Adipocyte (in vitro differentiated cells): ENCODE data around the gene STIM1.

Experiments used
- DNase-seq: peaks from one replicate; pipeline ENCODE4 v3.0.0-alpha.2; 2015; ENCODE audit warnings: low read depth
- H3K27me3 ChIP-seq: replicated peaks from 2 replicates; pipeline ENCODE4 v1.7.0; 2013; ENCODE audit warnings: mild to moderate bottlenecking, low read length, moderate library complexity; ENCODE audit not compliant: control insufficient read depth, insufficient read depth
- H3K36me3 ChIP-seq: 2 replicates; pipeline ENCODE4 v1.7.0; 2013; ENCODE audit warnings: low read length, mild to moderate bottlenecking, moderate library complexity; ENCODE audit not compliant: control insufficient read depth, insufficient read depth, severe bottlenecking
- H3K4me1 ChIP-seq: 2 replicates; pipeline ENCODE4 v1.7.0; 2013; ENCODE audit warnings: mild to moderate bottlenecking, low read length, moderate library complexity; ENCODE audit not compliant: control insufficient read depth, insufficient read depth
- H3K4me3 ChIP-seq: 2 replicates; pipeline ENCODE4 v1.7.0; 2013; ENCODE audit warnings: mild to moderate bottlenecking, low read length, moderate library complexity
- H3K9ac ChIP-seq: 2 replicates; pipeline ENCODE4 v1.7.0; 2013; ENCODE audit warnings: mild to moderate bottlenecking, low read length, moderate library complexity
- H3K9me3 ChIP-seq: 2 replicates; pipeline ENCODE4 v1.7.0; 2013; ENCODE audit warnings: mild to moderate bottlenecking, low read length, moderate library complexity; ENCODE audit not compliant: control insufficient read depth

STIM1 gene

GRCh38 chr11:3840870-3841425 is 14.5 kb upstream of the STIM1 start, which contains the start of gene RHOG:
TSS of gene RHOG (minus strand) at chr11:3840959. CDS start at chr11:3828138, 12,821 bp downstream.
- Histone ChIP-seq H3K4me3 (peak within 1 kb of the TSS; percentile 88), H3K9ac (peak within 1 kb of the TSS; percentile 91), H3K27me3 (no peaks in the 10 kb centered on the region), H3K9me3 (no peaks in the 10 kb centered on the region), H3K36me3 (no peaks in the 10 kb centered on the region), H3K4me1 (peaks cover 34% of the 10 kb centered on the region)
- DNase-seq = peak; percentile 88

DNA sequence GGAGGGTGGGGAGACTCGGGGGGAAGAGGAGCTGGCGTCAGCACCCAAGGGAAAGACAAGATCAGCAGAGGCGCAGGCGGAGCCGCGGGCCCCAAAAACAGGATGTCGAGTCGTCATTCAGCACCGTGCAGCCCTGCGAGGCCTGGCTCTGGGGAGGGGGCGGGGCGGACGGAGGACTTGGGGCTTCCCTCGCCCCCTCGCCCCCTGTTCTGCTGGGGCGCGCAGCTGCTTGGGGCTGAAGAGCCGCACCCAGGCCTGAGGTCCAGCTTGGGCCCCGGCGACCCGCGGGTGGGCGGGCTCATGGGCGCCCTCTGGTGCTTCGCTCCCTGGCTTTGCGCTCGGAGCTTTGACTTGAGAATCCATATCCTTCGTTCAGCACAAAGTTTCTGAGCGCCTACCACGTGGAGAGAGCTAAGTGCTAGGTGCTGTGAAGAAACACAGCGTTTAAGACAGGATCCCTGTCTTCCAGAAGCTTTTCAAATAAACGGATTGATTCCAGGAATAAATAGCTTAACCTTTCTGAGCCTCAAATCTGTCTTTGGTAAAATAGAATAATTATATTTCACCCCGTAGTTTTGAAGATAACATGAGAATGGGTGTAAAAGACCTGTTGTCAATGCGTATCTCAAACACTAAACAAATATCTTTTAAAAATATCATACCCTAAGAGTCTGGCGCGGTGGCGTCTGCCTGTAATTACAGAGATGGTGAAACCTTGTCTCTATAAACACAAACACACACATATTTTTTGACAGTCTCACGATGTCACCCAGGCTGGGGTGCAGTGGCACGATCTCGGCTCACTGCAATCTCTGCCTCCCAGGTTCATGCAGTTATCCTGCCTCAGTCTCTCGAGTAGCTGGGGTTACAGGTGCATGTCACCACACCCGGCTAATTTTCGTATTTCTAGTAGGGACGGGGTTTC is 13.8 kb upstream of the STIM1 start:
- peak; percentile 95 for DNase-seq
- peak overlapping the region; percentile 78 for H3K9ac ChIP-seq
- no peaks in the 10 kb centered on the region for H3K27me3 ChIP-seq
- no peaks in the 10 kb centered on the region for H3K9me3 ChIP-seq
- no peaks in the 10 kb centered on the region for H3K36me3 ChIP-seq
- peaks cover 34% of the 10 kb centered on the region for H3K4me1 ChIP-seq
- peak overlapping the region; percentile 70 for H3K4me3 ChIP-seq

- Histone ChIP-seq H3K27me3 (no peaks in the 10 kb centered on the region), H3K4me1 (peaks cover 23% of the 10 kb centered on the region), H3K9ac (no peak overlapping the region), H3K9me3 (no peaks in the 10 kb centered on the region), H3K4me3 (no peak overlapping the region), H3K36me3 (no peaks in the 10 kb centered on the region)
- DNase-seq = no peak
These were observed 12.1 kb upstream of the STIM1 start for GRCh38 chr11:3843326-3843725.

- no peak for DNase-seq
- no peaks in the 10 kb centered on the region for H3K27me3 ChIP-seq
- no peak overlapping the region for H3K9ac ChIP-seq
- H3K4me3 ChIP-seq = no peak overlapping the region
- no peaks in the 10 kb centered on the region for H3K9me3 ChIP-seq
- peaks cover 11% of the 10 kb centered on the region for H3K4me1 ChIP-seq
- H3K36me3 ChIP-seq = no peaks in the 10 kb centered on the region
These were observed 10.2 kb upstream of the STIM1 start for GRCh38 chr11:3845246-3845645.

DNA sequence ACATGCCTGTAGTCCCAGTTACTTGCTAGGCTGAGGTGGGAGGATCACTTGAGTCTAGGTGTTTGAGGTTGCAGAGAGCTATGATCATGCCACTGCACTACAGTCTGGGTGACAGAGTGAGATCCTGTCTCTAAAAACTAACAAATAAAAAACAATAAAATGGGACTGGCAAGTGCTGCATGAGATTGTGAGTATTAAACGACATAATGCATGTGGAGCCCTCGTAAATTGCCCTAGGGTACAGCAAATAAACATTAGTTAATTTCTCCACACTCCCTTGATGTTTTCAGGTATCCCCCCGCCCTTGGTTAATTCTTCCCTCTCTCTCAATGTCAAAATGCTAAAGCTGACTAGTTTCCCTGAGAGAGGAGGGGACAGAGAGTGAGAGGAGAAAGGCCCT is 9.8 kb upstream of the STIM1 start:
- Histone ChIP-seq H3K4me1 (peaks cover 11% of the 10 kb centered on the region), H3K4me3 (no peak overlapping the region), H3K9me3 (no peaks in the 10 kb centered on the region), H3K36me3 (no peaks in the 10 kb centered on the region), H3K27me3 (no peaks in the 10 kb centered on the region), H3K9ac (no peak overlapping the region)
- no peak for DNase-seq

- H3K36me3 ChIP-seq = no peaks in the 10 kb centered on the region
- peak; percentile 86 for DNase-seq
- no peak overlapping the region for H3K9ac ChIP-seq
- H3K27me3 ChIP-seq = no peaks in the 10 kb centered on the region
- H3K4me1 ChIP-seq = peaks cover 10% of the 10 kb centered on the region
- H3K9me3 ChIP-seq = no peaks in the 10 kb centered on the region
- no peak overlapping the region for H3K4me3 ChIP-seq
These were observed 6.1 kb upstream of the STIM1 start for GRCh38 chr11:3849297-3849874.

DNA sequence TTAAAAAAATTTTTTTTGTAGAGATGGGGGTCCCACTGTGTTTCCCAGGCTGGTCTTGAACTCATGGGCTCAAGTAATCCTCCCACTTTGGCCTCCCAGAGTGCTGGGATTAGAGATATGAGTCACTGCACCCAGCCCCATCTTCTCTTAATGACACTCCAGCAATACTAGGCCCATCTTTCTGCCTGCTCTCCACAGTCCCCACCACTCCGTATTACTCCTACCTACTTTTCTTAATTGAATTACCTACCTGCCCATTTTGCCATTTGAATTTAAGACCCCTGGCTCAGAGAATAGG is 2.0 kb upstream of the STIM1 start:
- Histone ChIP-seq H3K9ac (no peak overlapping the region), H3K4me3 (no peak overlapping the region), H3K36me3 (no peaks in the 10 kb centered on the region), H3K27me3 (no peaks in the 10 kb centered on the region), H3K4me1 (peaks cover 29% of the 10 kb centered on the region), H3K9me3 (no peaks in the 10 kb centered on the region)
- no peak for DNase-seq

GRCh38 chr11:3853899-3854659 is 1.4 kb upstream of the STIM1 start:
- Histone ChIP-seq H3K9me3 (no peaks in the 10 kb centered on the region), H3K4me1 (peaks cover 34% of the 10 kb centered on the region), H3K4me3 (peak overlapping the region; percentile 95), H3K27me3 (no peaks in the 10 kb centered on the region), H3K36me3 (no peaks in the 10 kb centered on the region), H3K9ac (peak overlapping the region; percentile 97)
- DNase-seq = no peak

DNA sequence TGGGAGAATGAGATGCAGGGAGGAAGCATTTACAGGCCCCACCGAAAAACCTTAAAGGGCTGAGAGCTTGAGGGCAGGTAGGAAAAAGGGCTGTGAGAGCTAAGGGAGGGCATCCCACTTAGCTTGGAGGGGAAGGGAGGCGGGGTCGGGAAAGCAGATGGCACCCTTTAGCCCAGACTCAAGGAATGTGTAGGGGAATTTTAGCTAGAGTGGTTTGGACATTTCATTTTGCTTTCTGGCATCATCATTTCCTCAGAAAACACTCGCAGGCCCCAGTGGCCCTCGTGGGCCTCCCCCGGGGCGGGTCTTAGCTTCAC is 846 bp upstream of the STIM1 start:
- no peak for DNase-seq
- Histone ChIP-seq H3K27me3 (no peaks in the 10 kb centered on the region), H3K36me3 (no peaks in the 10 kb centered on the region), H3K9me3 (no peaks in the 10 kb centered on the region), H3K9ac (peak overlapping the region; percentile 97), H3K4me1 (peaks cover 40% of the 10 kb centered on the region), H3K4me3 (peak overlapping the region; percentile 95)

GRCh38 chr11:3855808-3856491 is 486 bp downstream of the STIM1 start:
- peak overlapping the region; percentile 88 for H3K4me3 ChIP-seq
- H3K27me3 ChIP-seq = no peaks in the 10 kb centered on the region
- peak overlapping the region; percentile 91 for H3K9ac ChIP-seq
- peak; percentile 51 for DNase-seq
- H3K9me3 ChIP-seq = no peaks in the 10 kb centered on the region
- peaks cover 49% of the 10 kb centered on the region for H3K4me1 ChIP-seq
- H3K36me3 ChIP-seq = no peaks in the 10 kb centered on the region
